Measurements from ENCODE around the gene NCSTN. TPM values are rescaled to one million over a fixed set of nuclear protein-coding genes. Genes with fewer than 3 reads are reported as not detected.

The NCSTN gene
- total RNA-seq, result 53.0 and 97.3 TPM in 2 replicates

DNA sequence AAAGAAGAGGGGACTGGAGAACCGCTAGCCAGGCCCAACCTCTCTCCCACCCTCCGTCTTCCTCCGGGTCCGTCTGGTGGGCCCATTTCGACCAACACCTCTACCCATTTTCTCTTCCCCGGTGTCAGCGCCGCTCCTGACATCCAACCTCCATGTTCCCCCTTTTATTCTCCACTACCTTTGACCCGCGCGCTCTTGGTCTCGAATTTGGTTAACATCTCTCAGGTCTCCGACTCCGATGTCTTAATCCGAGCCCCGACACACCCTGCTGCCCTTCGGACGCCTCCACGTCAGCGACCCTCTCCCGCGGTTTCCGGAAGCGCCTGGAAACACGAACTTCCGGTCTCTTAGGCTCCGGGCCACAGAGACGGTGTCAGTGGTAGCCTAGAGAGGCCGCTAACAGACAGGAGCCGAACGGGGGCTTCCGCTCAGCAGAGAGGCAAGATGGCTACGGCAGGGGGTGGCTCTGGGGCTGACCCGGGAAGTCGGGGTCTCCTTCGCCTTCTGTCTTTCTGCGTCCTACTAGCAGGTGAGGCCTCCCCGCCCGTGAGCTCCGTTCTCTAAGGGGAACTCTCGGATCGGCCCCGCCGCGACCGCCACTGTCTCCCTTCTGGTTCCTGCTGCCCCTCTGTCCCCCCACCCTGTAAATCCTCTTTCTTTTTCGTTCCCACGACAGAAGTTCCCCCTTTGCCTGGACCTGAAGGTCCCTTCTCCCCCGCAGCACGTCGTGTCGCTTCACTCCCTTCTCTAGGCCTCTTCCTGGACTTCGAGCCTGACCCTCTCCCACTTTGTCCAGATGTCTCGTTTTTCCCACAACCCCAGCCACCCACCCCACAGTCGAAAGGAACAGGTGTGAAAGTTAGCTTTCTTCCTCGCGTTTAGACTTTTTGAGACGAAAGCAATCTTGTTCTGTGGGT is at the start of gene NCSTN, which contains the start of gene COPA:
TSS of gene NCSTN (plus strand) at position 431 of the 917 bp plus-strand sequence. CDS start at position 445, 14 bp downstream.
TSS of gene COPA (minus strand) at position 298 of the 917 bp plus-strand sequence. CDS start at position 218, 80 bp downstream.

DNA sequence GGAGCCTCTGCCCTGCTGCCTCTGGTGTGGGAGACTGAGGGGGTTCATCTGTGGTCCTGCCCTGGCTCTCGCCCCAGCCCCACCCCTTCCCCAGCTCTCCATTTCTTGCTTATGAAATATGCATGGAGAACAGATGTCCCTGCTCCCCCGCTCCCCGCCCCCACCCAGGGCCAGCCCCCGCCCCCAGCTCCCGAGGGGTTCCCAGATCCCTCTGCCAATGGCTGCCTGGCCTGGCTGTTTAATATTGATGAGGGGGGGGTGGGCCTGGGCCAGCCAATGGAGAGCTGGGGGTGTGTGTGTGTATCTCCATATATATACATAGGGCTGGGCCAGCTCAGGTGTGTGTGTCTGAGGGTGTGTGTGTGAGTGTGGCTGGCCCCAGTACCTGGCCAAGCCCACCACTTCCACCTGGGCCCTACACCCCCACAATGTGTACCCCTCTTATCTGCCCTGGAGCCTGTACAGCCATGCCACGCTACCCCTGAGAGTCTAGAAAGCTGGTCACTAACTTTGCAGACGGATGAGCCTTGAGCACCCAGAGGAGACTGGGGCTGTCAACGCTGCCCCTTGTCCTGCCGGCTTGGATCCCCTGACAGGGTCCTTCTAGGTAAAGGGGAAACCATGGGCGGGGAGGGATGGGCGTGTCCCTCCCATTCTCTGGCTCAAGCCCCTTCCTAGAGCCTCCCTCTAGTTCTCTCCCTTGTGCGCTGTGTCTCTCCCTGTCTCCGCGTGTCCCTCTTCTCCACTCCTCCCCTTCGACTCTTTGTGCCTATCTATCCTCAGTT is 23.7 kb downstream of the NCSTN start, which contains the start of gene NHLH1:
TSS of gene NHLH1 (plus strand) at position 341 of the 785 bp plus-strand sequence. CDS start 3,661 bp downstream, outside the sequence.

DNA sequence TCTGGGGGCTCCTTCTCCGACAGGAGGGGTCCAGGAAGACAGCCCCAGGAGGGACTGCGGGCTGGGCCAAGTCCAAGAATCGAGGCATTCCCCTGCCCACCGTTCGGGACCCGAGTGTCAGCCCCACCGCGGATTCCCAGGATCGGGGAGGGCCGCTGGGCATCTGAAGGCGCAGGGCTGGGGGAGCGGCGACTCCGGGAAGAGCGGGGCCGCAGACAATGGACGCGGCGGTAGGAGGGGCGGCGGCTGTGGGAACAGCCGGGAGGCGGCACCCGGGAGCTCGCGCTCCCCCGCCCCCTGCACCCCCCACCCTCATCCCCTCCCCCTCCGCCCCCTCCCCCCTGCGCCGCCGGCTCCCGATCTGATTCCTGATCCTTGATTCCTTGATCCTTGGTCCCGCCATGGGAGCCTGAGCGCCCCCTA is 57.1 kb downstream of the NCSTN start, which contains the start of gene VANGL2:
TSS of gene VANGL2 (plus strand) at position 342 of the 423 bp plus-strand sequence. CDS start 15,274 bp downstream, outside the sequence.

Other genes starting within 250 kb of the NCSTN start
- gene IGSF8, start 244.8 kb upstream of the NCSTN start, total RNA-seq, result 37.9 and 79.6 TPM in 2 replicates
- gene ATP1A2, start 227.6 kb upstream of the NCSTN start, total RNA-seq, result not detected in 2 replicates
- not detected in 2 replicates for gene ATP1A4, start 191.8 kb upstream of the NCSTN start, total RNA-seq
- not detected in 2 replicates for gene CASQ1, start 152.8 kb upstream of the NCSTN start, total RNA-seq
- gene PEA15, start 138.0 kb upstream of the NCSTN start, total RNA-seq, result 25.6 and 93.9 TPM in 2 replicates
- gene DCAF8, start 80.8 kb upstream of the NCSTN start, total RNA-seq, result 53.0 and 71.9 TPM in 2 replicates
- 38.2 and 40.3 TPM in 2 replicates for gene PEX19, start 58.2 kb upstream of the NCSTN start, total RNA-seq
- 156 and 194 TPM in 2 replicates for gene COPA, start 133 bp upstream of the NCSTN start, total RNA-seq
- gene NHLH1, start 23.7 kb downstream of the NCSTN start, total RNA-seq, result 0.07 TPM in 1 of 2 replicates, not detected in the other
- gene VANGL2, start 57.2 kb downstream of the NCSTN start, total RNA-seq, result 3.1 and 25.8 TPM in 2 replicates
- not detected in 2 replicates for gene SLAMF6, start 179.9 kb downstream of the NCSTN start, total RNA-seq
- gene CD84, start 236.1 kb downstream of the NCSTN start, total RNA-seq, result not detected in 2 replicates

All from nasal cavity respiratory epithelium epithelial cell of viscerocranial mucosa (primary cell).